ENCODE measurements around the gene USF1.
A peak's percentile ranks its signal among the peaks of the same experiment; 100 is the strongest.
"Not testable (repeated sequence)": the region's sequence is repeated elsewhere in the genome, so short reads cannot be mapped to it uniquely, and the experiment has no call there.

Gene USF1

DNA sequence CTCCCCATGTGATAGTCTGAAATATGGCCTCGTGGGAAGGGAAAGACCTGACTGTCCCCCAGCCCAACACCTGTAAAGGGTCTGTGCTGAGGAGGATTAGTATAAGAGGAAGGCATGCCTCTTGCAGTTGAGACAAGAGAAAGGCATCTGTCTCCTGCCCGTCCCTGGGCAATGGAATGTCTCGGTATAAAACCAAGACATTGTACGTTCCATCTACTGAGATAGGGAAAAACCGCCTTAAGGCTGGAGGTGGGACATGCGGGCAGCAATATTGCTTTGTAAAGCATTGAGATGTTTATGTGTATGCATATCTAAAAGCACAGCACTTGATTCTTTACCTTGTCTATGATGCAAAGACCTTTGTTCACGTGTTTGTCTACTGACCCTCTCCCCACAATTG lies 28.6 kb downstream of the USF1 start:
- DNase-seq = not testable (repeated sequence)

DNA sequence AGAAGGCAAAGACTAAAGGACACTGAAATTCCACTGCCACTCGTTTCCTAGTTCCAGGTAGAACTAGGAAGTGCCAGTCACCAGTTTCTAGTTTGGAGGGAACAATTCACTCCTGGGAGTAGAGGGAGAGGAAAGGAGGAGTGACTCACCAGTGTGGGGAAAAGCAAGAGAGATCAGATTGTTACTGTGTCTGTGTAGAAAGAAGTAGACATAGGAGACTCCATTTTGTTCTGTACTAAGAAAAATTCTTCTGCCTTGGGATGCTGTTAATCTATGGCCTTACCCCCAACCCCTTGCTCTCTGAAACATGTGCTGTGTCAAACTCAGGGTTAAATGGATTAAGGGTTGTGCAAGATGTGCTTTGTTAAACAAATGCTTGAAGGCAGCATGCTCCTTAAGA lies 29.1 kb downstream of the USF1 start:
- DNase-seq = not testable (repeated sequence)

- DNase-seq = peak; percentile 59
Observed at GRCh38 chr1:161013488-161014230, 32.1 kb downstream of the USF1 start.

DNA sequence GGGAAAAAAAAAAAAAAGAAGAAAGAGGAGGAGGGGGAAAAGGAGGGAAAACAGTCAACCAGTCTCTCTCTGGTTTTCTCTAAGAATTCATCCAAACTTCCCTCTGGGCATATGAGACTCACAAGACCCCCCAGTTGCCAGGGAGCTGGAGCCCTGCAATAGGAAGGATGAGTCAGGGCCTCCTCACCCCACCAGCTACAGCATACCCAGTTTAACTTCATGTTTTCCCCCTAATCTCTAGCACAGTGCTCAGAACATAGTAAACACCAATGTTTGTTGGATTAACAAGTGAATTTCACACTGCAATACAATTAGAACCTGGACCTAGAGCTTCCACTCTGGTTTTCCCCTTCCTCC lies 32.7 kb downstream of the USF1 start:
- no peak for DNase-seq

DNA sequence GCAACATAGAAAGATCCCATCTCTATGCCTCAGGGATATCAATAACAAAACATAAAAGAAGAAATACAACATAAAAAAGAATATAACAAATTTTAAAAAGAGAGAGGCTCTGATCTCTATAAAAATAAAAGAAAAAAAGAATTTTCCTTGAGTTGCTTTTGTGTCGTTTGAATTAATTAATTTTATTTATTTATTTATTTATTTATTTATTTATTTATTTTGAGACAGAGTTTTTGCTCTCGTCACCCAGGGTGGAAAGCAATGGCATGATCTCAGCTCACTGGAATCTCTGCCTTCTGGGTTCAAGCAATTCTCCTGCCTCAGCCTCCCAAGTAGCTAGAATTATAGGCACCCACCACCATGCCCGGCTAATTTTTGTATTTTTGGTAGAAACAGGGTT lies 33.4 kb downstream of the USF1 start:
- no peak for DNase-seq

DNA sequence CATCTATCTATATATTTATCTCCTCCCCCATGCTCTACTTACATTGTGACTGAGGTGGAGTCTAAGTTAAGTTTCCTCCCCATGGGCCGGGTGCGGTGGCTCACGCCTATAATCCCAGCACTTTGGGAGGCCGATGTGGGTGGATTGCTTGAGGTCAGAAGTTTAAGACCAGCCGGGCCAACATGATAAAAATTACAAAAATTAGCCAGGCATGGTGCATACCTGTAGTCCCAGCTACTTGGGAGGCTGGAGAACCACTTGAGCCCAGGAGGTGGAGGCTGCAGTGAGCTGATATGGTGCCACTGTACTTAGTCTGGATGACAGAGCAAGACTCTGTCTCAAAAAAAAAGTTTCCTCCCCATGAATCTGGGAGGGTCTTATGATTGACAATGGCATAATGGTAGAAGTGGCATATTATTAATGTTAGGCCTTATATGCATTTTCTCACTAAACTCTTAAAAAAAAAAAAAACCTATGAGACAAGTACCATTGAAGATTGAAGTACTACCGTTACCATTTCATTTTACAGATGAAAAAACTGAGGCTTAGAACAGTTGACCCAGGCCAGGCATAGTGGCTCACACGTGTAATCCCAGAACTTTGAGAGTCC lies 36.1 kb downstream of the USF1 start:
- no peak for DNase-seq

- DNase-seq = no peak
Observed at GRCh38 chr1:161008869-161009510, 36.8 kb downstream of the USF1 start.

DNA sequence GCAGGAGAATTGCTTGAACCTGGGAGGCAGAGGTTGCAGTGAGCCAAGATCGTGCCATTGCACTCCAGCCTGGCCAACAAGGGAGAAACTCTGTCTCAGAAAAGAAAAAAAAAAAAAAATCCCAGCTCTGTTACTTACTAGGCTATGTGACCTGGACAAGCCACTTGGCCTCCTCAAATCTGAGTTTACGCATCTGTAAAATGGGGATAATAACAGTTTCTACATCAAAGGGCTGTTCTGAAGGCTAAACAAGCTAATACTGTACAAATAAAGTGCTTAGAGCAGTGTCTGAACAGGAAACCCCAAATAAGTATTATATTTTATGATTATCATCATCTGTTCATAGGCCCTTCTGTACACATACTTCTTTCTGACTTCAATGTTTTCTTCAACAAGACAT lies 38.4 kb downstream of the USF1 start:
- no peak for DNase-seq

DNA sequence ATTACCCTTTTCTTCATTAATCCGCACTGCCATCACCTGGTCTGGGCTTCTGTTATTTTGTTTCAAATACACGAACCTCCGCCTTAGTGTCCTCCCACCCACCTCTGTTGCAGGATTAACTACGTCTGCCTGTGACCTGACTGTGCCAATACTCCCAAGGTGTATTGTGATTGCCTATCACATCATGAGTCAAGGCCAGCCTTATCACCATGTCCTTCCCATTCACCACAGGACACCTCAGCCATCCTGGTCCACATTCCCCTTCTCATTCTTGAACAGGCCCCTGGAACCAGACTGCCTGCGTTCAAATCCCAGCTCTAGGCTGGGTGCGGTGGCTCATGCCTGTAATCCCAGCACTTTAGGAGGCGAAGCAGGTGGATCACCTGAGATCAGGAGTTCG lies 39.2 kb downstream of the USF1 start:
- no peak for DNase-seq

GRCh38 chr1:161001525-161001924 lies 44.3 kb downstream of the USF1 start:
- no peak for DNase-seq

DNA sequence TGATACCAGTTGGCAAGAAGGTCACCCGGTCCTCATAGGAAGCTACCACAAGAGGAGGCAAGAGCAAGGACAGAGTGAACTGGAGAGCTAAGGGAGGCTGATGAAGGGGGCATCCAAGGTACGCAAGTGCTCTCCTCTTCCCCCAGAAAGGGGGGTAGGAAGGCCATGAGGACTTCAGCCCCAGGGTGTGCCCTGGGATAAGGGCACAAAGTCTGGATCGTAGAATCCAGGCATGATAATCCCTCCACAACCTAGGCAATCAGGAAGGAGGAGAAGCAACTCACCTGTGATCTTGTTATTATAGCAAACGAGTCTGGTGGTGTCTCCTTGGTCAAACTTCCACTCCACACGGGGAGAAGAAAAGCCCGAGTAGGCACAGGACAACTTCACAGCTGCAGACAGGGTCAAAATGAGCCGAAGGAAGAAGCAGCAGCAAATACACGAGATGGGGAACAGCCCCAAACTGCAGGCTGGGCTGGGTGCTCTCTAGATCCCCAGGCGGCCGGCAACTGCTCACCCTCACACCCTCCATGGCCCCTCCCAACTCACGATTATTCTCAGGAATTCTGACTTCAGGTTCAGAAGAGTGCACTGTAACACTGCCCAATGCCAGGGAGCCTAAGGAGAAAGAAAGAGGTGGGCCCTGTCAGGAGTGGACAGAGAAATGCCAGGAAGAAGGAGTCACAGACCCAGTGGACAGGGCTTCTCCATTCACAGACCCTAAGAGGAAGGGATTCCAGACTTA lies 44.9 kb downstream of the USF1 start:
- no peak for DNase-seq

GRCh38 chr1:160999376-160999775 lies 46.4 kb downstream of the USF1 start:
- no peak for DNase-seq

DNA sequence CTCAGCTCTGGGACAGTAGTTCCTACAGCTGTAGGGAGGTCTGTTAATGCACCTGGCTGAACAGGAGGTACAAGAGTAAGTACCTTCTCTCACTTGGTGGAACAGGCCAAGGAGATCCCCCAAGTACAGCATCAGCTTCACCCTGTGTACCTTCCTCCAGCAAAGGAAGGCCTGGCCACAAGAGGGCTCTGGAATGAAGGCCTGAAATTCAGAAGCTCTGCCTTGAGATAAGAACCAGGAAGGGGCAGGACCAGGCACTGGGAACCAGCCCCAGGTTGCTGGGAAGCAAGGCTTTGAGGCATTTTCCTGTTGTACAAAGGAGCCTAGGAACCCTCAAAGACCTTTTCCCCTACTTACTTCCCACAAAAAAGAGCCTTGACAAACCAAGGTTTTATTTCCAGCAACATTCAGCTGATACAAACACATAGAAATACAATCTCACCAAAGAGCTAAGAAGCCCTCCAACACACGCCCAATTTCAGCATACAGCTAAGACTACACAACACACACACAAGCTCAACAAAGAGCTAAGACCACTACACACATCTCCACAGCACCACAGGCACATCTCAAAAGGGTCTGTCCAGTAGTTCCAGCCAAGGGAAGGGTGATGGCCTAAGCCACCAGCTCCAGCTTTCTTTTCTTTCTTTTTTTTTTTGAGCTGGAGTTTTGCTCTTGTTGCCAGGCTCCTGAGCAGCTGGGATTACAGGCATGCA lies 48.3 kb downstream of the USF1 start:
- no peak for DNase-seq

DNA sequence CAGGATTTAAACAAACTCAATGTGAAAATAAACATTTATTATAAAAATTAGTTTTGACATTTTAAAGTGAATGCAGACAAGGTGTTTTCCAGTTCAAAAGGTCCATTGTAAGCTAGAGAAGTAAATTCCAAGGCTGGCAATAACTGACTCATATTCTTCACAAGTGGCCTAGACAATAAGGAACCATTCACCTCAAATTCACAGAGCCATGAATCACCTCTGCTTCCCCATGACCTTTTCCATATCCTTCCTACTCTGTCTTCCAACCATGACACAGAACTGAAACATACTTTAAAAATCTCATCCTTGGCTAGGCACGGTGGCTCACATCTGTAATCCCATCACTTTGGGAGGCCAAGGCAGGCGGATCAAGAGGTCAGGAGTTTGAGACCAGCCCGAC lies 49.6 kb downstream of the USF1 start:
- no peak for DNase-seq

GRCh38 chr1:160993544-160994193 lies 52.1 kb downstream of the USF1 start:
- DNase-seq = no peak

- not testable (repeated sequence) for DNase-seq
Observed at GRCh38 chr1:160992036-160992435, 53.7 kb downstream of the USF1 start.

Measured in activated CD4-positive, CD25-positive, alpha-beta regulatory T cell treated with anti-CD3 and anti-CD28 coated beads, Interleukin-2, amount 50 U/mL, for 72 hours (primary cell).